ENCODE results near the gene UHRF1. TPM values are rescaled to one million over a fixed set of nuclear protein-coding genes. Genes with fewer than 3 reads are reported as not detected.

Gene UHRF1
- total and polyA plus RNA-seq, 2 of the 13 experiments (the other 11 are each of a cell fraction or from before 2014, with no cell fraction given) = 6.8 to 78.4 TPM

GRCh38 chr19:4971424-4971793 is 62.1 kb downstream of the UHRF1 start (continued):
- no peak for TF ChIP-seq ZNF512B (CRISPR knock-in tag; IDR thresholded peaks at IDR 0.05; ENCODE audit: borderline replicate concordance)
- no peak for TF ChIP-seq PHF8 (CRISPR knock-in tag; IDR thresholded peaks at IDR 0.05)
- TF ChIP-seq ZKSCAN8 (CRISPR knock-in tag; IDR thresholded peaks at IDR 0.05; ENCODE audit: borderline replicate concordance) = no peak
- no peak for TF ChIP-seq ZNF136 (CRISPR knock-in tag; IDR thresholded peaks at IDR 0.05; ENCODE audit: low read depth)
- TF ChIP-seq ZBTB4 (CRISPR knock-in tag; IDR thresholded peaks at IDR 0.05; ENCODE audit: borderline replicate concordance) = no peak
- TF ChIP-seq ZNF276 (CRISPR knock-in tag; IDR thresholded peaks at IDR 0.05; ENCODE audit: low read depth) = 0 out of 2 replicates have a peak, but pooled peaks have one; percentile 13
- peak; percentile 61 for TF ChIP-seq RARA (CRISPR knock-in tag; IDR thresholded peaks at IDR 0.05)
- no peak for TF ChIP-seq ZNF331 (CRISPR knock-in tag; IDR thresholded peaks at IDR 0.05)
- no peak for TF ChIP-seq KMT2A (CRISPR knock-in tag; IDR thresholded peaks at IDR 0.05)
- TF ChIP-seq RFX1 (IDR thresholded peaks at IDR 0.05) = no peak
- TF ChIP-seq ZNF790 (CRISPR knock-in tag; IDR thresholded peaks at IDR 0.05; ENCODE audit: borderline replicate concordance) = no peak
- TF ChIP-seq MLXIP (CRISPR knock-in tag; IDR thresholded peaks at IDR 0.05; ENCODE audit: borderline replicate concordance) = no peak
- no peak for TF ChIP-seq RBM22 (optimal IDR thresholded peaks at IDR 0.05; ENCODE audit: low read length)
- no peak for TF ChIP-seq TERF1 (CRISPR knock-in tag; IDR thresholded peaks at IDR 0.05)
- TF ChIP-seq SAP130 (CRISPR knock-in tag; IDR thresholded peaks at IDR 0.05; ENCODE audit: low read depth) = peak; percentile 82
- no peak for TF ChIP-seq ZNF749 (CRISPR knock-in tag; IDR thresholded peaks at IDR 0.05; ENCODE audit: borderline replicate concordance)
- TF ChIP-seq MAX (IDR thresholded peaks at IDR 0.05) = peak; percentile 45
